AG09309 (cell line): ENCODE data around the gene UTF1.

Source experiments
- DNase-seq: peaks from one replicate; pipeline ENCODE4 v3.0.0-alpha.2; 2010; ENCODE audit warnings: low read depth
- H3K4me3 ChIP-seq: 2 replicates; pipeline ENCODE4 v1.5.1; 2011; ENCODE audit warnings: mild to moderate bottlenecking, low read depth, low read length, moderate library complexity; ENCODE audit not compliant: control insufficient read depth
- TF ChIP-seq, protein P1 (sequence below): IDR thresholded peaks from 2 replicates; pipeline ENCODE4 v1.5.1; 2011; ENCODE audit warnings: mild to moderate bottlenecking, low read depth, low read length, inconsistent platforms; ENCODE audit not compliant: insufficient read depth, control insufficient read depth; ENCODE audit errors: missing control alignments

UTF1 gene

GRCh38 chr10:133196221-133196915 is 33.6 kb upstream of the UTF1 start:
- no peak for DNase-seq
- TF ChIP-seq, protein P1, sequence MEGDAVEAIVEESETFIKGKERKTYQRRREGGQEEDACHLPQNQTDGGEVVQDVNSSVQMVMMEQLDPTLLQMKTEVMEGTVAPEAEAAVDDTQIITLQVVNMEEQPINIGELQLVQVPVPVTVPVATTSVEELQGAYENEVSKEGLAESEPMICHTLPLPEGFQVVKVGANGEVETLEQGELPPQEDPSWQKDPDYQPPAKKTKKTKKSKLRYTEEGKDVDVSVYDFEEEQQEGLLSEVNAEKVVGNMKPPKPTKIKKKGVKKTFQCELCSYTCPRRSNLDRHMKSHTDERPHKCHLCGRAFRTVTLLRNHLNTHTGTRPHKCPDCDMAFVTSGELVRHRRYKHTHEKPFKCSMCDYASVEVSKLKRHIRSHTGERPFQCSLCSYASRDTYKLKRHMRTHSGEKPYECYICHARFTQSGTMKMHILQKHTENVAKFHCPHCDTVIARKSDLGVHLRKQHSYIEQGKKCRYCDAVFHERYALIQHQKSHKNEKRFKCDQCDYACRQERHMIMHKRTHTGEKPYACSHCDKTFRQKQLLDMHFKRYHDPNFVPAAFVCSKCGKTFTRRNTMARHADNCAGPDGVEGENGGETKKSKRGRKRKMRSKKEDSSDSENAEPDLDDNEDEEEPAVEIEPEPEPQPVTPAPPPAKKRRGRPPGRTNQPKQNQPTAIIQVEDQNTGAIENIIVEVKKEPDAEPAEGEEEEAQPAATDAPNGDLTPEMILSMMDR: no peak
- no peak overlapping the region for H3K4me3 ChIP-seq

DNA sequence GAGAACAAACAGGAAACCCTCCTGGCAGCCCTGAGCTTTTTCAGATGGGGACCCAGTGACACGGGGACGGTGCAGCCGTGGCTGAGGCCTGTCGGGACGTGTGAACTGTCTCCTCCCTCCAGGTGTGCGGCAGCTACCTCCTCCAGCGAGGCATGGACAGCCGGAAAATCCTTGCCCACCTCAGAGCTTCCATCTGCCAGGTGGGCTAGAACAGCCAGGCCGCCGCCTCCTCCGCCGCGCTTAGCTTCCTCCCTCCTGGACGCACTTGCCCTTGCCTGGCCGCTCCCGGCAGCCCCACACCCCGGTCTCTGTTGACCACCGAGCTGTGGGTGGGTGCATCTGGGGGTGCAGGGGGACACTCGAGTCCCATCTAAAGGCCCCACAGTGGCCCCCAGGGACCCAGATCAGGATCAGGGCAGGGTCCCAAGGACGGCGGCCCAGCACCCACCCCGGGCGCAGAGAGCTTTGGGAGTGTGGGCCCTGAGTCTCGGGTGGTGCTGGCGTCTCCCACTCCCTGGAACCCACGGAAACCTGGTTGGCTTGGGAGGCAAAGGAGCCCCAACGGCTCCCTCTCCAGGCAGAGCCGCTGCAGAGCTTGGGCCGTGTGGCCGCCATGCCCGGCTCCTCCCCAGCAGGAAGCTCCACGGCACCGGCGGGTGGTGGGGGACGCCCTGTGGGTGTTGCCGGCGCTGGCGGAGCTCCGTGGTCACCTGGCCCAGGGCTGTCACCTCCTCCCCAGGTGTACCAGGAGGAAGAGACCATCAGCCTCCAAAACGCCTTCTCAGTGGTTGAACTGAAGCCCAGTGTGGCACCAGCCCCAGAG is 32.9 kb upstream of the UTF1 start:
- H3K4me3 ChIP-seq: no peak overlapping the region
- DNase-seq: no peak
- TF ChIP-seq, protein P1: no peak

- no peak for DNase-seq
- TF ChIP-seq, protein P1: no peak
- H3K4me3 ChIP-seq: no peak overlapping the region
These were observed 32.2 kb upstream of the UTF1 start for GRCh38 chr10:133197786-133198185.

DNA sequence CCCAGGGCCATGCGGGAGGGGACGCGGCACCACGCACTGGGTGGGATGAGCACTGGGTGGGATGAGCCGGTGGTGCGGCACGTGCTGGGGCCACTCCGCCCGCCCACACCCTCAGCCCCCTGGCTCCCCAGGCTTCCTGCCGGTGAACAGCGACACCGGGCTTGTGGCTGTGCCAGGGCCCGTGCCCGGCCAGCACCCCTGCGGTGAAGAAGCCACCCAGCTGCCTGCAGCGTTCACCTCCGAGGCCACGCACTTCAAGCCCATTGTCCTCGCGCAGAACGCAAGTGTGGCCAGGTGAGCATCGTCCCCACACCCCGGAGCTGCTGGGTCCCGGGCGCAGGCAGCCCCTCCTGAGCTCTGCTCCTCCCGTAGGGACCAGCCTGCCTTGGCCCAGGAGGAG is 31.8 kb upstream of the UTF1 start:
- TF ChIP-seq, protein P1: no peak
- H3K4me3 ChIP-seq: no peak overlapping the region
- DNase-seq: no peak

DNA sequence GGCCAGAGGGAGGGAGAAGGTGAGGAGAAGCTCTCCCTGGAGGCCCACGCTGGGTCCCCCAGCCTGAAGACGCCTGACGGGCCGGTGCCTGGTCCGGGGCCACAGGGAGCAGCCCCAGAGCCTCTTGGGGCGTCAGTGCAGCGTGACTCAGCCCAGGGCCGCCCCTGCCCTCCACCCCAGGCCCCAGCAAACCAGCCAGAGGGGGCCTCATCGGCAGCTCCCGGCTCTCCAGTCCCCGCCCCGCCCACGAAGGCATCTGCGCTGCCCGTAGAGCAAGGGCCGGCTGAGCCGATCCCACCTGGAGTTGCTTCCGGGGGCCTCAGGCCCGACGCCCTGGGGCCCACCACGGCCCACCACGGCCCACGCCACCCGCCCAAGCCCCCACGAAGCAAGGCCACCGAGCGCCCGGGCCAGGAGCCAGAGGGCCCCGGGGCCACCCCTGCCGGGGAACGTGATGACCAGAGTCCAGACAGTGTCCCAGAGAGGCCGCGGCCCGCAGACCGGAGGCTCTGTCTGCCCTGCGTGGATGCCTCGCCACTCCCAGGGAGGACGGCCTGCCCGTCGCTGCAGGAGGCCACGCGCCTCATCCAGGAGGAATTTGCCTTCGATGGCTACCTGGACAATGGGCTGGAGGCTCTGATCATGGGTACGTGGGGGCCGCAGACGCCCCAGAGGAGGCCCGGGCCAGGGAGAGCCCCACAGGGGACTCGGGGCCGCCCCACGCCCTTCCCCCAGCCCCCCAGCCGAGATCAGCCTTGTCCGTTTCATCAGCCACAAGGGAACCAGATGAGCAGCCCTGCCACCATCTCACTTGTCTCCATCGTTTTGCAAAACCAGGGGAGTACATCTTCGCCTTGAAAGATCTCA is 31.2 kb upstream of the UTF1 start:
- no peak overlapping the region for H3K4me3 ChIP-seq
- DNase-seq: no peak
- TF ChIP-seq, protein P1: no peak

DNA sequence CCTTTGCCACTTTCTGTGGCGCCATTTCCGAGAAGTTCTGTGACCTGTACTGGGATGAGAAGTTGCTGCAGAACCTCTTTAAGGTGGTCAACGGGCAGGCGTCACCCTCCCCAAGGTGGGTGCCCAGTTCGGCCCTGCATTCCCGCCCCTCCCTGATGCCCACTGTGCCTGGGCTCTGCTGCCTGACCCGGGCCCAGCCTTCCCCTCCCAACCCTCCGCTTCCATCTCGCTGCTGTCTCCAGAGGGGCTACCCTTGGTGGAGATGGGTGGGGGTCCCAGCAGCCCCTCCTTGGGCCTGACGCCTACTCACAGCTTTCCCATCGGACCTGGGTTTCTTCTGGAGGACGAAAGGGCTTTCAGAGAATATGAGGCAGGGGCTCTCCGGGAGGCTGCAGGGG is 30.5 kb upstream of the UTF1 start:
- no peak for DNase-seq
- TF ChIP-seq, protein P1: no peak
- H3K4me3 ChIP-seq: no peak overlapping the region
